ENCODE data around the gene HSH2D. TPM values are rescaled to one million over a fixed set of nuclear protein-coding genes. Genes with fewer than 3 reads are reported as not detected.
"Not testable (repeated sequence)": the region's sequence is repeated elsewhere in the genome, so short reads cannot be mapped to it uniquely, and the experiment has no call there.

The HSH2D gene
- 10 to 100 TPM; 14.8 to 31.3 (median 21.0) TPM for polyA plus RNA-seq
- long read RNA-seq, donor 1: 0 reads
- long read RNA-seq, donor 2: 0 reads
- long read RNA-seq, donor 3, partial matches to known transcripts: 0 of 1 reads
- long read RNA-seq, donor 3, other reads (novel, unspliced or antisense): 0 of 1 reads
- long read RNA-seq, donor 4: 0 reads
- long read RNA-seq, donor 5: 0 reads
- long read RNA-seq, donor 6, partial matches to known transcripts: 0 of 1 reads
- long read RNA-seq, donor 6, other reads (novel, unspliced or antisense): 0 of 1 reads
- long read RNA-seq, donor 7, partial matches to known transcripts: 0 of 1 reads
- long read RNA-seq, donor 7, other reads (novel, unspliced or antisense): 0 of 1 reads
- long read RNA-seq, donor 8: 0 reads
- long read RNA-seq, donor 9: 0 reads
- long read RNA-seq, donor 10: 0 reads

GRCh38 chr19:16143399-16144215 is at the start of gene HSH2D:
Gene HSH2D, plus strand, starts transcription at chr19:16143685. Its CDS starts 5,066 bp downstream, at chr19:16148751.
- H3K36me3 ChIP-seq (ENCODE audit: control insufficient read depth in 3 of 3, insufficient read depth in 2 of 3, low read depth in 1 of 3, low read length in 3 of 3): peaks cover 0 to 3% (median 0%) of the 10 kb centered on the region in 3 donors
- H3K9me3 ChIP-seq (ENCODE audit: control insufficient read depth in 2 of 2, insufficient read depth in 1 of 2, low read depth in 1 of 2, low read length in 1 of 2): no peaks in the 10 kb centered on the region
- peaks cover 0 to 5% (median 0%) of the 10 kb centered on the region in 3 donors for H3K4me1 ChIP-seq (ENCODE audit: control insufficient read depth in 3 of 3, insufficient read depth in 2 of 3, low read depth in 1 of 3, low read length in 2 of 3)
- FAIRE-seq: no peak
- DNase-seq: peak; percentile 95 to 98
- 7 to 23% (median 9%) methylated on average over 13 of the region's 13 CpGs for WGBS, 3 donors
- H3K27ac ChIP-seq (ENCODE audit: low read depth in 1 of 3, low read length in 2 of 3): peak within 1 kb of the TSS; percentile 68 to 85 (median 81)
- peak within 1 kb of the TSS; percentile 40 to 57 (median 53) for H3K4me3 ChIP-seq (ENCODE audit: low read depth in 1 of 3, low read length in 3 of 3)
- no peaks in the 10 kb centered on the region for H3K27me3 ChIP-seq (ENCODE audit: control insufficient read depth in 3 of 3, insufficient read depth in 3 of 3, low read length in 3 of 3)

- 72 to 78% (median 73%) methylated on average over 10 of the region's 10 CpGs for WGBS, 3 donors
- H3K36me3 ChIP-seq (ENCODE audit: control insufficient read depth in 3 of 3, insufficient read depth in 2 of 3, low read depth in 1 of 3, low read length in 3 of 3): peaks cover 20 to 87% (median 27%) of the 10 kb centered on the region in 3 donors
- no peak for DNase-seq
Measured at GRCh38 chr19:16094360-16095070, 49.0 kb upstream of the HSH2D start.

GRCh38 chr19:16095071-16095571 is 48.4 kb upstream of the HSH2D start:
- H3K36me3 ChIP-seq (ENCODE audit: control insufficient read depth in 3 of 3, insufficient read depth in 2 of 3, low read depth in 1 of 3, low read length in 3 of 3): peaks cover 20 to 80% (median 27%) of the 10 kb centered on the region in 3 donors
- peaks cover 0 to 16% (median 0%) of the 10 kb centered on the region in 3 donors for H3K4me1 ChIP-seq (ENCODE audit: control insufficient read depth in 3 of 3, insufficient read depth in 2 of 3, low read depth in 1 of 3, low read length in 2 of 3)
- H3K4me3 ChIP-seq (ENCODE audit: low read depth in 1 of 3, low read length in 3 of 3): no peak overlapping the region
- WGBS, 3 donors: 73 to 82% (median 81%) methylated on average over 13 of the region's 13 CpGs
- peak overlapping the region; percentile 9 to 61 (median 25) for H3K27ac ChIP-seq (ENCODE audit: low read depth in 1 of 3, low read length in 2 of 3)
- no peak for DNase-seq
- FAIRE-seq: no peak
- H3K27me3 ChIP-seq (ENCODE audit: control insufficient read depth in 3 of 3, insufficient read depth in 3 of 3, low read length in 3 of 3): no peaks in the 10 kb centered on the region
- no peaks in the 10 kb centered on the region for H3K9me3 ChIP-seq (ENCODE audit: control insufficient read depth in 2 of 2, insufficient read depth in 1 of 2, low read depth in 1 of 2, low read length in 1 of 2)

More at GRCh38 chr19:16094360-16095070, 49.0 kb upstream of the HSH2D start:
- FAIRE-seq: no peak
- Histone ChIP-seq H3K27ac (ENCODE audit: low read depth in 1 of 3, low read length in 2 of 3) (peak overlapping the region in 2 of 3 donors; percentile 9 to 61), H3K4me1 (ENCODE audit: control insufficient read depth in 3 of 3, insufficient read depth in 2 of 3, low read depth in 1 of 3, low read length in 2 of 3) (peaks cover 0 to 22% (median 0%) of the 10 kb centered on the region in 3 donors), H3K4me3 (ENCODE audit: low read depth in 1 of 3, low read length in 3 of 3) (no peak overlapping the region), H3K9me3 (ENCODE audit: control insufficient read depth in 2 of 2, insufficient read depth in 1 of 2, low read depth in 1 of 2, low read length in 1 of 2) (no peaks in the 10 kb centered on the region), H3K27me3 (ENCODE audit: control insufficient read depth in 3 of 3, insufficient read depth in 3 of 3, low read length in 3 of 3) (no peaks in the 10 kb centered on the region)

- Histone ChIP-seq H3K4me1 (ENCODE audit: control insufficient read depth in 3 of 3, insufficient read depth in 2 of 3, low read depth in 1 of 3, low read length in 2 of 3) (peaks cover 0 to 16% (median 0%) of the 10 kb centered on the region in 3 donors), H3K9me3 (ENCODE audit: control insufficient read depth in 2 of 2, insufficient read depth in 1 of 2, low read depth in 1 of 2, low read length in 1 of 2) (no peaks in the 10 kb centered on the region), H3K4me3 (ENCODE audit: low read depth in 1 of 3, low read length in 3 of 3) (no peak overlapping the region), H3K36me3 (ENCODE audit: control insufficient read depth in 3 of 3, insufficient read depth in 2 of 3, low read depth in 1 of 3, low read length in 3 of 3) (peaks cover 25 to 76% (median 25%) of the 10 kb centered on the region in 3 donors), H3K27me3 (ENCODE audit: control insufficient read depth in 3 of 3, insufficient read depth in 3 of 3, low read length in 3 of 3) (no peaks in the 10 kb centered on the region), H3K27ac (ENCODE audit: low read depth in 1 of 3, low read length in 2 of 3) (peak overlapping the region in 1 of 3 donors; percentile 60)
- no peak for FAIRE-seq
- DNase-seq: no peak
- WGBS, 3 donors: 76 to 89% (median 80%) methylated on average over 10 of the region's 10 CpGs
Measured at GRCh38 chr19:16096280-16096855, 47.1 kb upstream of the HSH2D start.

GRCh38 chr19:16098416-16098768 is 45.1 kb upstream of the HSH2D start:
- Histone ChIP-seq H3K27ac (ENCODE audit: low read depth in 1 of 3, low read length in 2 of 3) (peak overlapping the region; percentile 14 to 71 (median 70)), H3K27me3 (ENCODE audit: control insufficient read depth in 3 of 3, insufficient read depth in 3 of 3, low read length in 3 of 3) (no peaks in the 10 kb centered on the region), H3K9me3 (ENCODE audit: control insufficient read depth in 2 of 2, insufficient read depth in 1 of 2, low read depth in 1 of 2, low read length in 1 of 2) (no peaks in the 10 kb centered on the region), H3K36me3 (ENCODE audit: control insufficient read depth in 3 of 3, insufficient read depth in 2 of 3, low read depth in 1 of 3, low read length in 3 of 3) (peaks cover 20 to 67% (median 22%) of the 10 kb centered on the region in 3 donors), H3K4me1 (ENCODE audit: control insufficient read depth in 3 of 3, insufficient read depth in 2 of 3, low read depth in 1 of 3, low read length in 2 of 3) (peaks cover 0 to 16% (median 0%) of the 10 kb centered on the region in 3 donors), H3K4me3 (ENCODE audit: low read depth in 1 of 3, low read length in 3 of 3) (no peak overlapping the region)
- DNase-seq: no peak
- WGBS, 3 donors: 64 to 82% (median 73%) methylated on average over 6 of the region's 6 CpGs
- FAIRE-seq: no peak

- no peak for DNase-seq
- no peak for FAIRE-seq
- Histone ChIP-seq H3K36me3 (ENCODE audit: control insufficient read depth in 3 of 3, insufficient read depth in 2 of 3, low read depth in 1 of 3, low read length in 3 of 3) (peaks cover 19 to 67% (median 21%) of the 10 kb centered on the region in 3 donors), H3K9me3 (ENCODE audit: control insufficient read depth in 2 of 2, insufficient read depth in 1 of 2, low read depth in 1 of 2, low read length in 1 of 2) (no peaks in the 10 kb centered on the region), H3K4me1 (ENCODE audit: control insufficient read depth in 3 of 3, insufficient read depth in 2 of 3, low read depth in 1 of 3, low read length in 2 of 3) (peaks cover 0 to 12% (median 0%) of the 10 kb centered on the region in 3 donors), H3K27ac (ENCODE audit: low read depth in 1 of 3, low read length in 2 of 3) (no peak overlapping the region), H3K27me3 (ENCODE audit: control insufficient read depth in 3 of 3, insufficient read depth in 3 of 3, low read length in 3 of 3) (no peaks in the 10 kb centered on the region), H3K4me3 (ENCODE audit: low read depth in 1 of 3, low read length in 3 of 3) (no peak overlapping the region)
- 94 to 95% (median 95%) methylated on average over 6 of the region's 6 CpGs for WGBS, 3 donors
Measured at GRCh38 chr19:16098821-16099220, 44.7 kb upstream of the HSH2D start.

- H3K9me3 ChIP-seq (ENCODE audit: control insufficient read depth in 2 of 2, insufficient read depth in 1 of 2, low read depth in 1 of 2, low read length in 1 of 2); H3K27me3 ChIP-seq (ENCODE audit: control insufficient read depth in 3 of 3, insufficient read depth in 3 of 3, low read length in 3 of 3); H3K27ac ChIP-seq (ENCODE audit: low read depth in 1 of 3, low read length in 2 of 3); DNase-seq; FAIRE-seq; H3K4me3 ChIP-seq (ENCODE audit: low read depth in 1 of 3, low read length in 3 of 3): not testable (repeated sequence)
- Histone ChIP-seq H3K36me3 (ENCODE audit: control insufficient read depth in 3 of 3, insufficient read depth in 2 of 3, low read depth in 1 of 3, low read length in 3 of 3) (peaks cover 19 to 62% (median 21%) of the 10 kb centered on the region in 3 donors), H3K4me1 (ENCODE audit: control insufficient read depth in 3 of 3, insufficient read depth in 2 of 3, low read depth in 1 of 3, low read length in 2 of 3) (peaks cover 0 to 11% (median 0%) of the 10 kb centered on the region in 3 donors)
- WGBS, 3 donors: 92 to 97% (median 96%) methylated on average over 8 of the region's 8 CpGs
Measured at GRCh38 chr19:16099314-16099965, 44.0 kb upstream of the HSH2D start.

Measured in small intestine (tissue), 16 donors.